IMR-90 (cell line): ENCODE data around the gene KRTAP29-1. TPM values are rescaled to one million over a fixed set of nuclear protein-coding genes. Genes with fewer than 3 reads are reported as not detected.

Source experiments
- ATAC-seq: fragments of 200-7000 bp; cut with Tn5 transposase; 2 replicates; pipeline ENCODE4 v1.9.1; 2020; ENCODE audit warnings: low read depth, mild to moderate bottlenecking, moderate library complexity
- BruUV-seq: library from RNA; stranded (reverse); fragments of 400-500 nt; replicated peaks from 2 replicates; lab custom pipeline; 2021; lab: Mats Ljungman, UMichigan
- CTCF ChIA-PET: fragments of 300-600 bp; formaldehyde crosslinking; extraction: SDS; loops from one replicate; lab custom pipeline; 2021; ENCODE audit warnings: antibody characterized with exemption; lab: Yijun Ruan, JAX
- POLR2A ChIA-PET: fragments of 300-600 bp; sonication (Branson Sonifier 250); formaldehyde crosslinking; loops from one replicate; lab custom pipeline; 2022; ENCODE audit warnings: antibody characterized with exemption; ENCODE audit not compliant: unreplicated experiment; lab: Charles Lee
- DNase-seq: peaks from one replicate; pipeline ENCODE4 v3.0.0; 2013
- H2AFZ ChIP-seq: replicated peaks from 2 replicates; pipeline ENCODE3; 2013; ENCODE audit warnings: low read length, mild to moderate bottlenecking; ENCODE audit not compliant: poor library complexity
- H2AK5ac ChIP-seq: 2 replicates; pipeline ENCODE4 v1.6.1; 2013; ENCODE audit warnings: low read depth, low read length, inconsistent platforms
- H2AK9ac ChIP-seq: replicated peaks from 2 replicates; pipeline ENCODE3; 2013; ENCODE audit warnings: mild to moderate bottlenecking, low read depth, low read length, moderate library complexity; ENCODE audit not compliant: poor library complexity
- H2BK120ac ChIP-seq: 2 replicates; pipeline ENCODE4 v1.6.1; 2013; ENCODE audit warnings: low read depth, low read length, inconsistent platforms
- H2BK15ac ChIP-seq: 3 replicates; pipeline ENCODE4 v1.6.1; 2013; ENCODE audit warnings: low read depth, low read length, inconsistent platforms
- H2BK20ac ChIP-seq: 2 replicates; pipeline ENCODE4 v1.6.1; 2013; ENCODE audit warnings: low read depth, mild to moderate bottlenecking, inconsistent platforms, low read length, moderate library complexity
- H2BK5ac ChIP-seq: 2 replicates; pipeline ENCODE4 v1.6.1; 2013; ENCODE audit warnings: mild to moderate bottlenecking, low read depth, low read length, inconsistent platforms; ENCODE audit not compliant: poor library complexity, severe bottlenecking
- H3K14ac ChIP-seq: replicated peaks from 2 replicates; pipeline ENCODE4 v1.6.1; 2013; ENCODE audit warnings: low read depth, low read length, inconsistent platforms
- H3K18ac ChIP-seq: 2 replicates; pipeline ENCODE4 v1.6.1; 2013; ENCODE audit warnings: low read depth, low read length, control low read depth
- H3K23ac ChIP-seq: 2 replicates; pipeline ENCODE4 v1.6.1; 2013; ENCODE audit warnings: low read depth, low read length, inconsistent platforms
- H3K27ac ChIP-seq: 2 replicates; pipeline ENCODE4 v1.5.1; 2013; ENCODE audit warnings: mild to moderate bottlenecking, control low read depth, low read length; ENCODE audit not compliant: insufficient read depth
- H3K27me3 ChIP-seq: 2 replicates; pipeline ENCODE4 v1.6.1; 2013; ENCODE audit warnings: low read length; ENCODE audit not compliant: control insufficient read depth, insufficient read depth
- H3K36me3 ChIP-seq: 2 replicates; pipeline ENCODE4 v1.6.1; 2013; ENCODE audit warnings: low read length, mixed read lengths; ENCODE audit not compliant: control insufficient read depth, insufficient read depth
- H3K4ac ChIP-seq: 2 replicates; pipeline ENCODE4 v1.6.1; 2013; ENCODE audit warnings: low read depth, low read length, inconsistent platforms
- H3K4me1 ChIP-seq: 2 replicates; pipeline ENCODE4 v1.6.1; 2013; ENCODE audit warnings: low read length, mixed read lengths; ENCODE audit not compliant: control insufficient read depth, insufficient read depth
- H3K4me2 ChIP-seq: 2 replicates; pipeline ENCODE4 v1.6.1; 2013; ENCODE audit warnings: low read depth, mild to moderate bottlenecking, control low read depth, low read length, moderate library complexity
- H3K4me3 ChIP-seq: 2 replicates; pipeline ENCODE4 v1.5.1; 2013; ENCODE audit warnings: low read depth, mild to moderate bottlenecking, control low read depth, low read length, moderate library complexity; ENCODE audit not compliant: insufficient read depth
- H3K56ac ChIP-seq: 2 replicates; pipeline ENCODE4 v1.6.1; 2013; ENCODE audit warnings: low read length, inconsistent platforms; ENCODE audit not compliant: insufficient read depth; ENCODE audit errors: extremely low read depth
- H3K79me1 ChIP-seq, 2 experiments: 2 replicates each; pipeline ENCODE4 v1.6.1; 2013; ENCODE audit warnings: low read length in 2 of 2, inconsistent platforms in 1 of 2, low read depth in 1 of 2
- H3K9ac ChIP-seq: 2 replicates; pipeline ENCODE4 v1.6.1; 2013; ENCODE audit warnings: low read depth, low read length, control low read depth
- H3K9me1 ChIP-seq: 2 replicates; pipeline ENCODE4 v1.6.1; 2013; ENCODE audit warnings: low read length, inconsistent platforms; ENCODE audit not compliant: insufficient read depth
- H3K9me3 ChIP-seq: 2 replicates; pipeline ENCODE4 v1.6.1; 2013; ENCODE audit warnings: low read length; ENCODE audit not compliant: control insufficient read depth, insufficient read depth
- H4K20me1 ChIP-seq: 2 replicates; pipeline ENCODE4 v1.6.1; 2013; ENCODE audit warnings: low read length, inconsistent platforms; ENCODE audit not compliant: insufficient read depth
- H4K5ac ChIP-seq: 2 replicates; pipeline ENCODE4 v1.6.1; 2013; ENCODE audit warnings: mild to moderate bottlenecking, low read depth, low read length, control low read depth
- H4K8ac ChIP-seq, 2 experiments: 2 replicates each; pipeline ENCODE4 v1.6.1; 2013; ENCODE audit warnings: low read depth in 2 of 2, low read length in 2 of 2, control low read depth in 1 of 2, inconsistent platforms in 1 of 2
- H4K91ac ChIP-seq: 2 replicates; pipeline ENCODE4 v1.6.1; 2013; ENCODE audit warnings: low read depth, low read length, inconsistent platforms; ENCODE audit not compliant: insufficient read depth
- BHLHE40 ChIP-seq: fragments of 150-350 bp; IDR thresholded peaks from 2 replicates; pipeline ENCODE4 v1.6.1; 2016; ENCODE audit warnings: mild to moderate bottlenecking, low read depth, low read length
- CEBPB ChIP-seq: IDR thresholded peaks from 2 replicates; pipeline ENCODE4 v1.6.1; 2012; ENCODE audit warnings: low read depth, low read length, improper control_type of control experiment
- CHD1 ChIP-seq: IDR thresholded peaks from 2 replicates; pipeline ENCODE4 v1.6.1; 2012; ENCODE audit warnings: low read depth, low read length, improper control_type of control experiment
- ELK1 ChIP-seq: fragments of 150-350 bp; IDR thresholded peaks from 2 replicates; pipeline ENCODE4 v1.6.1; 2016; ENCODE audit warnings: low read depth, mild to moderate bottlenecking, low read length, moderate library complexity, borderline replicate concordance
- MAFK ChIP-seq: IDR thresholded peaks from 2 replicates; pipeline ENCODE4 v1.6.1; 2012; ENCODE audit warnings: low read depth, low read length, improper control_type of control experiment
- NFE2L2 ChIP-seq: fragments of 150-350 bp; IDR thresholded peaks from 2 replicates; pipeline ENCODE4 v1.6.1; 2016; ENCODE audit warnings: low read depth, mild to moderate bottlenecking, low read length
- POLR2A ChIP-seq: IDR thresholded peaks from 2 replicates; pipeline ENCODE4 v1.6.1; 2012; ENCODE audit warnings: mild to moderate bottlenecking, low read depth, low read length
- RAD21 ChIP-seq: IDR thresholded peaks from 2 replicates; pipeline ENCODE4 v1.6.1; 2012; ENCODE audit warnings: low read length, improper control_type of control experiment
- RCOR1 ChIP-seq: IDR thresholded peaks from 2 replicates; pipeline ENCODE4 v1.6.1; 2012; ENCODE audit warnings: mild to moderate bottlenecking, low read length, improper control_type of control experiment; ENCODE audit not compliant: insufficient replicate concordance
- RFX5 ChIP-seq: IDR thresholded peaks from 2 replicates; pipeline ENCODE4 v1.8.0; 2012; ENCODE audit warnings: low read depth, mild to moderate bottlenecking, low read length, moderate library complexity
- USF2 ChIP-seq: fragments of 150-350 bp; IDR thresholded peaks from 2 replicates; pipeline ENCODE4 v1.6.1; 2017; ENCODE audit warnings: mild to moderate bottlenecking, antibody characterized with exemption, low read length, low read depth
- WGBS, 2 experiments: methylation state at CpG; one replicate each; pipeline versions ENCODE4 v1.1.5 to v1.1.7; 2013; ENCODE audit warnings: missing lambda C conversion rate in 2 of 2; ENCODE audit not compliant: insufficient read length in 1 of 2; ENCODE audit errors: extremely low coverage in 2 of 2; 5-methylcytosine and 5-hydroxymethylcytosine counted together
- dilution Hi-C: fragments of 300-500 bp; cut with HindIII; formaldehyde crosslinking; loops from one replicate; pipeline ENCODE4 v1.14.3; 2018; ENCODE audit warnings: low sequenced_read_pairs; ENCODE audit not compliant: unreplicated experiment
- in situ Hi-C: fragments of 300-500 bp; cut with MboI; formaldehyde crosslinking; loops from 3 replicates; pipeline ENCODE4 v1.14.3; 2019; ENCODE audit warnings: low sequenced_read_pairs, inconsistent platforms, mixed read lengths
- intact Hi-C: fragments of 100-400 bp; cut with micrococcal nuclease; formaldehyde crosslinking; loops from 2 replicates; pipeline ENCODE4 v1.10.0; 2022
- polyA plus RNA-seq, 3 experiments: library from polyadenylated mRNA; depleted of rRNA; stranded (reverse); fragments of >200 nt; gene quantifications; 2 replicates each; pipeline ENCODE4 v1.2.3, GENCODE V29; 2012; ENCODE audit warnings: low replicate concordance in 1 of 3
- total RNA-seq: library from RNA; depleted of rRNA; stranded (reverse); fragments of >200 nt; gene quantifications from 2 replicates; pipeline ENCODE4 v1.2.3, GENCODE V29; 2012

KRTAP29-1 gene
- total and polyA plus RNA-seq, 2 of the 4 experiments (the other 2 are of a cell fraction) = not detected

GRCh38 chr17:41308918-41309359, 6.3 kb upstream of the KRTAP29-1 start, which contains the start of gene KRTAP16-1:
KRTAP16-1 (minus strand) TSS chr17:41309309; CDS start chr17:41309253, 56 bp downstream.
- Histone ChIP-seq H3K9ac (no peak within 1 kb of the TSS), H3K23ac (no peak within 1 kb of the TSS), H3K27ac (no peak within 1 kb of the TSS), H3K4me3 (no peak within 1 kb of the TSS), H3K9me3 (no peaks in the 10 kb centered on the region), H3K36me3 (no peaks in the 10 kb centered on the region), H3K27me3 (peaks cover 8% of the 10 kb centered on the region), H3K4ac (no peak within 1 kb of the TSS), H3K79me1 (no peaks in the 10 kb centered on the region), H2AK9ac (no peak within 1 kb of the TSS), H2BK120ac (no peak within 1 kb of the TSS), H2BK20ac (no peak within 1 kb of the TSS), H3K9me1 (no peaks in the 10 kb centered on the region; the same call in 1 of the 2 replicates), H2AK5ac (0 out of 2 replicates have a peak within 1 kb of the TSS, but pooled peaks have one; percentile 37), H4K5ac (no peak within 1 kb of the TSS), H4K8ac (no peak within 1 kb of the TSS), H4K20me1 (no peaks in the 10 kb centered on the region), H3K56ac (no peak within 1 kb of the TSS), H3K14ac (no peak within 1 kb of the TSS), H2AFZ (peak within 1 kb of the TSS; percentile 64), H4K91ac (peak within 1 kb of the TSS; percentile 32; the same call in 1 of the 2 replicates), H2BK15ac (no peak within 1 kb of the TSS), H2BK5ac (no peak within 1 kb of the TSS), H3K18ac (no peak within 1 kb of the TSS), H3K4me2 (no peak within 1 kb of the TSS), H3K4me1 (no peaks in the 10 kb centered on the region)
- in situ Hi-C loops (no loop called here), intact Hi-C loops (no loop called here), dilution Hi-C loops (no loop called here)
- WGBS, 2 experiments = 72% methylated on average over 2 of the region's 7 CpGs; no CpG with 5 or more reads in 1 of the 2 experiments
- POLR2A ChIA-PET = no interaction called here
- ATAC-seq (no peak), DNase-seq (no peak)
- TF ChIP-seq RAD21 = no peak
- no peak for TF ChIP-seq ELK1
- no peak for TF ChIP-seq USF2
- no peak for TF ChIP-seq RFX5
- no peak for TF ChIP-seq BHLHE40
- no peak for TF ChIP-seq RCOR1
- no peak for TF ChIP-seq CEBPB
- no peak for TF ChIP-seq POLR2A
- TF ChIP-seq CHD1 = no peak
- no peak for TF ChIP-seq NFE2L2
- no peak for TF ChIP-seq MAFK
- no TSS peak for BruUV-seq
- CTCF ChIA-PET = interaction anchor here (0.6 kb wide), 1 partner anchor 661 kb away, joined by 3 read pairs; no protein-coding TSS in a partner anchor
